22Rv1 (cell line): ENCODE data around the gene MAP1B.

Experiments used
- ZFX ChIP-seq: fragments of 450-650 bp; IDR thresholded peaks from 2 replicates; pipeline ENCODE4 v1.6.1; 2017; ENCODE audit warnings: antibody characterized with exemption, borderline replicate concordance
- TF ChIP-seq, protein P1 (sequence below): fragments of 450-650 bp; IDR thresholded peaks from 2 replicates; pipeline ENCODE4 v1.5.1; 2017; ENCODE audit warnings: mild to moderate bottlenecking

DNA sequence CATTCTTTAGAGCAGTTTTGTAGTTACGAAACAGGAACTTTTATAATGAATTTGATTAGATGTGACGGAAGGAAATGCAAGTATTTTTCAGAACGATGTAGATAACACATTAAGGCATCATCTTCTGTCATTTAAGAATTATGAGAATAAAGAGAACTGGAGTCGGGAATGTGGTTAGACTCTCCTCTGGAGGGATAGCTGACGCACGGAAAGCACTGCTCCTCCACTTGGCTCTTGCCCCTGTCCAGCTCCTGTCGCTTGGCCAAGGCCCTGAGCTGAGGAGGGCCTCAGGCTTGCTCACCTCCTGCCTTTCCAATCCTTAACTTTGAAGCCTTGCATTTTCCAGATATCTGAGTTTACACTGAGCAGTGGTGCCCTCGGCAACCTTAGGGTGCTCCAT is 60.5 kb downstream of the MAP1B start:
- TF ChIP-seq, protein P1, sequence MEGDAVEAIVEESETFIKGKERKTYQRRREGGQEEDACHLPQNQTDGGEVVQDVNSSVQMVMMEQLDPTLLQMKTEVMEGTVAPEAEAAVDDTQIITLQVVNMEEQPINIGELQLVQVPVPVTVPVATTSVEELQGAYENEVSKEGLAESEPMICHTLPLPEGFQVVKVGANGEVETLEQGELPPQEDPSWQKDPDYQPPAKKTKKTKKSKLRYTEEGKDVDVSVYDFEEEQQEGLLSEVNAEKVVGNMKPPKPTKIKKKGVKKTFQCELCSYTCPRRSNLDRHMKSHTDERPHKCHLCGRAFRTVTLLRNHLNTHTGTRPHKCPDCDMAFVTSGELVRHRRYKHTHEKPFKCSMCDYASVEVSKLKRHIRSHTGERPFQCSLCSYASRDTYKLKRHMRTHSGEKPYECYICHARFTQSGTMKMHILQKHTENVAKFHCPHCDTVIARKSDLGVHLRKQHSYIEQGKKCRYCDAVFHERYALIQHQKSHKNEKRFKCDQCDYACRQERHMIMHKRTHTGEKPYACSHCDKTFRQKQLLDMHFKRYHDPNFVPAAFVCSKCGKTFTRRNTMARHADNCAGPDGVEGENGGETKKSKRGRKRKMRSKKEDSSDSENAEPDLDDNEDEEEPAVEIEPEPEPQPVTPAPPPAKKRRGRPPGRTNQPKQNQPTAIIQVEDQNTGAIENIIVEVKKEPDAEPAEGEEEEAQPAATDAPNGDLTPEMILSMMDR, result no peak
- no peak for TF ChIP-seq ZFX
